CD14-positive monocyte (primary cell): Measurements from ENCODE around the gene POLA1. TPM values are rescaled to one million over a fixed set of nuclear protein-coding genes. Genes with fewer than 3 reads are reported as not detected.

Experiments
- DNase-seq, 3 donors: peaks; one replicate each; pipeline ENCODE4 v3.0.0-alpha.2; 2011 to 2022
- H2AFZ ChIP-seq: 2 replicates; pipeline ENCODE4 v1.6.0; 2012; ENCODE audit warnings: mild to moderate bottlenecking, low read depth, low read length, inconsistent platforms; ENCODE audit not compliant: insufficient read depth, poor library complexity, severe bottlenecking
- H3K27ac ChIP-seq, 2 donors: 1 replicate in 1 of 2; 2 replicates in 1 of 2; pipeline ENCODE4 v1.5.1; 2012 to 2013; ENCODE audit warnings: low read length in 2 of 2, control low read depth in 1 of 2, inconsistent platforms in 1 of 2, low read depth in 1 of 2, mild to moderate bottlenecking in 1 of 2
- H3K27me3 ChIP-seq, 2 donors: one replicate each; pipeline versions ENCODE4 v1.6.0 to v1.6.1; 2011 to 2013; ENCODE audit warnings: low read length in 2 of 2; ENCODE audit not compliant: control insufficient read depth in 2 of 2, insufficient read depth in 2 of 2
- H3K36me3 ChIP-seq, 2 donors: replicated peaks in 1 of 2; 1 replicate in 1 of 2; 2 replicates in 1 of 2; pipeline versions ENCODE4 v1.5.1 to v1.6.1; 2012 to 2013; ENCODE audit warnings: low read length in 2 of 2, control low read depth in 1 of 2, inconsistent platforms in 1 of 2, mild to moderate bottlenecking in 1 of 2; ENCODE audit not compliant: insufficient read depth in 2 of 2, control insufficient read depth in 1 of 2
- H3K4me1 ChIP-seq, 2 donors: 1 replicate in 1 of 2; 2 replicates in 1 of 2; pipeline versions ENCODE4 v1.5.1 to v1.6.1; 2012 to 2013; ENCODE audit warnings: low read length in 2 of 2, control low read depth in 1 of 2, inconsistent platforms in 1 of 2, mild to moderate bottlenecking in 1 of 2, moderate library complexity in 1 of 2; ENCODE audit not compliant: insufficient read depth in 2 of 2, control insufficient read depth in 1 of 2
- H3K4me2 ChIP-seq: replicated peaks from 2 replicates; pipeline ENCODE3; 2012; ENCODE audit warnings: low read length, moderate library complexity, mild to moderate bottlenecking; ENCODE audit not compliant: poor library complexity, severe bottlenecking; ENCODE audit errors: extremely low read depth
- H3K4me3 ChIP-seq, 3 experiments: fragments of 200-600 bp in 1 of 3; sonication (generic) in 1 of 3; replicated peaks in 1 of 3; 1 replicate in 2 of 3; 2 replicates in 1 of 3; pipeline ENCODE4 v1.5.1; 2011 to 2013; ENCODE audit warnings: low read length in 3 of 3, mild to moderate bottlenecking in 3 of 3, control low read depth in 2 of 3, low read depth in 2 of 3, inconsistent platforms in 1 of 3, moderate library complexity in 1 of 3
- H3K79me2 ChIP-seq: 2 replicates; pipeline ENCODE4 v1.6.0; 2012; ENCODE audit warnings: mild to moderate bottlenecking, control low read depth, inconsistent platforms, low read length, moderate library complexity; ENCODE audit not compliant: insufficient read depth
- H3K9ac ChIP-seq: 2 replicates; pipeline ENCODE4 v1.6.0; 2017; ENCODE audit warnings: low read length, mild to moderate bottlenecking; ENCODE audit not compliant: insufficient read depth, poor library complexity, severe bottlenecking
- H3K9me3 ChIP-seq, 2 donors: replicated peaks in 1 of 2; 1 replicate in 1 of 2; 2 replicates in 1 of 2; pipeline versions ENCODE4 v1.5.1 to v1.6.1; 2012 to 2013; ENCODE audit warnings: low read length in 2 of 2, control low read depth in 1 of 2; ENCODE audit not compliant: control insufficient read depth in 1 of 2, insufficient read depth in 1 of 2
- H4K20me1 ChIP-seq: 2 replicates; pipeline ENCODE4 v1.6.0; 2012; ENCODE audit warnings: mild to moderate bottlenecking, low read length, control low read depth, moderate library complexity; ENCODE audit not compliant: insufficient read depth
- H3K27ac Mint-ChIP-seq, 7 donors: one replicate each; pipeline ENCODE4 v1.8.0; 2020; ENCODE audit warnings: mild to moderate bottlenecking in 7 of 7, mixed read lengths in 7 of 7, moderate library complexity in 6 of 7, inconsistent platforms in 2 of 7
- H3K27me3 Mint-ChIP-seq, 3 donors: one replicate each; pipeline ENCODE4 v1.8.0; 2021 to 2022; ENCODE audit warnings: low read depth in 3 of 3, mild to moderate bottlenecking in 3 of 3, mixed read lengths in 3 of 3, moderate library complexity in 3 of 3, inconsistent platforms in 1 of 3
- H3K36me3 Mint-ChIP-seq, 2 donors: one replicate each; pipeline ENCODE4 v1.8.0; 2020; ENCODE audit warnings: mixed read lengths in 2 of 2, inconsistent platforms in 1 of 2, mild to moderate bottlenecking in 1 of 2
- H3K4me1 Mint-ChIP-seq: one replicate; pipeline ENCODE4 v1.8.0; 2020; ENCODE audit warnings: mild to moderate bottlenecking, mixed read lengths
- H3K4me3 Mint-ChIP-seq, 2 donors: one replicate each; pipeline ENCODE4 v1.8.0; 2020; ENCODE audit warnings: mild to moderate bottlenecking in 2 of 2, mixed read lengths in 2 of 2, moderate library complexity in 1 of 2
- H3K9me3 Mint-ChIP-seq, 7 donors: one replicate each; pipeline ENCODE4 v1.8.0; 2020 to 2022; ENCODE audit warnings: mixed read lengths in 7 of 7, mild to moderate bottlenecking in 6 of 7, moderate library complexity in 6 of 7, inconsistent platforms in 2 of 7
- CTCF ChIP-seq: fragments of 200-600 bp; IDR thresholded peaks from one replicate; pipeline ENCODE4 v1.8.0; 2022; ENCODE audit warnings: antibody characterized with exemption, mild to moderate bottlenecking
- WGBS: methylation state at CpG from one replicate; pipeline ENCODE4 v1.1.5; 2013; ENCODE audit warnings: missing lambda C conversion rate; ENCODE audit not compliant: insufficient coverage; 5-methylcytosine and 5-hydroxymethylcytosine counted together
- intact Hi-C, 2 donors: fragments of 100-400 bp; cut with micrococcal nuclease; formaldehyde crosslinking; loops; one replicate each; pipeline versions ENCODE4 v1.15.0 to v1.15.1; 2023
- polyA plus RNA-seq, 3 donors: library from polyadenylated mRNA; depleted of rRNA in 1 of 3; unstranded in 2 of 3; stranded (reverse) in 1 of 3; fragments of 300-500 nt in 2 of 3; fragments of >200 nt in 1 of 3; fragmentation: Illumina TruSeq in 2 of 3; gene quantifications; 1 replicate in 2 of 3; 2 replicates in 1 of 3; pipeline ENCODE4 v1.2.3, GENCODE V29; 2012 to 2021

POLA1 gene
- polyA plus RNA-seq, 3 donors = 1.2 to 1.4 (median 1.3) TPM

GRCh38 chrX:24646006-24646405 is 47.7 kb upstream of the POLA1 start:
- H3K27me3 Mint-ChIP-seq = peaks cover 0 to 17% (median 6%) of the 10 kb centered on the region in 3 donors
- no peak overlapping the region for H3K27ac ChIP-seq
- H3K4me1 ChIP-seq = peaks cover 21% of the 10 kb centered on the region in 2 donors
- peak overlapping the region in 1 of 7 donors; percentile 74 for H3K27ac Mint-ChIP-seq
- peaks cover 0 to 3% of the 10 kb centered on the region in 2 donors for H3K27me3 ChIP-seq
- H3K9ac ChIP-seq = no peak overlapping the region
- no peaks in the 10 kb centered on the region for H3K36me3 Mint-ChIP-seq
- WGBS = no CpG with 5 or more reads among the region's 10 CpGs
- no peaks in the 10 kb centered on the region for H3K9me3 ChIP-seq
- intact Hi-C loops = no loop called here
- DNase-seq = peak in 1 of 3 donors; percentile 8
- peak overlapping the region; percentile 66 to 90 for H3K4me3 Mint-ChIP-seq
- no peaks in the 10 kb centered on the region for H3K36me3 ChIP-seq
- H4K20me1 ChIP-seq = no peaks in the 10 kb centered on the region
- peak overlapping the region; percentile 71 for H3K4me2 ChIP-seq
- peaks cover 0 to 5% (median 0%) of the 10 kb centered on the region in 7 donors for H3K9me3 Mint-ChIP-seq
- H3K4me3 ChIP-seq = peak overlapping the region in 2 of 3 experiments; percentile 31 to 59
- TF ChIP-seq CTCF = no peak
- peaks cover 23% of the 10 kb centered on the region for H3K4me1 Mint-ChIP-seq
- H2AFZ ChIP-seq = no peak overlapping the region
- no peaks in the 10 kb centered on the region for H3K79me2 ChIP-seq

- no peak overlapping the region for H2AFZ ChIP-seq
- no peak for TF ChIP-seq CTCF
- no peaks in the 10 kb centered on the region for H3K9me3 ChIP-seq
- peaks cover 21% of the 10 kb centered on the region in 2 donors for H3K4me1 ChIP-seq
- H3K4me1 Mint-ChIP-seq = peaks cover 23% of the 10 kb centered on the region
- no peaks in the 10 kb centered on the region for H3K36me3 Mint-ChIP-seq
- peaks cover 0 to 17% (median 6%) of the 10 kb centered on the region in 3 donors for H3K27me3 Mint-ChIP-seq
- peaks cover 0 to 3% of the 10 kb centered on the region in 2 donors for H3K27me3 ChIP-seq
- H3K9ac ChIP-seq = no peak overlapping the region
- 0% methylated on average over 2 of the region's 13 CpGs for WGBS
- no peaks in the 10 kb centered on the region for H4K20me1 ChIP-seq
- peaks cover 0 to 5% (median 0%) of the 10 kb centered on the region in 7 donors for H3K9me3 Mint-ChIP-seq
- intact Hi-C loops = no loop called here
- peak in 1 of 3 donors; percentile 3 for DNase-seq
- H3K4me2 ChIP-seq = peak overlapping the region; percentile 71
- H3K79me2 ChIP-seq = no peaks in the 10 kb centered on the region
- H3K27ac ChIP-seq = no peak overlapping the region
- no peak overlapping the region for H3K27ac Mint-ChIP-seq
- peak overlapping the region; percentile 4 to 59 (median 31) for H3K4me3 ChIP-seq
- no peaks in the 10 kb centered on the region for H3K36me3 ChIP-seq
- H3K4me3 Mint-ChIP-seq = peak overlapping the region; percentile 70 to 83
Measured at GRCh38 chrX:24646745-24647182, 47.0 kb upstream of the POLA1 start.
